ENCODE data around the gene MAP2K7.

Gene MAP2K7

GRCh38 chr19:7911508-7912143, 7.9 kb downstream of the MAP2K7 start:
- Histone ChIP-seq H3K36me3 (ENCODE audit: insufficient read depth, low read length) (peaks cover 55% of the 10 kb centered on the region), H3K9ac (ENCODE audit: low read depth, low read length) (no peak overlapping the region), H2AFZ (ENCODE audit: low read depth, low read length) (no peak overlapping the region), H3K4me1 (ENCODE audit: insufficient read depth, low read length) (peaks cover 2% of the 10 kb centered on the region; the same call in 1 of the 2 replicates), H3K9me3 (ENCODE audit: insufficient read depth, low read length, severe bottlenecking) (no peaks in the 10 kb centered on the region), H3K27me3 (ENCODE audit: insufficient read depth, low read length, poor library complexity) (peaks cover 12% of the 10 kb centered on the region), H3K79me2 (ENCODE audit: insufficient read depth, low read length) (peaks cover 29% of the 10 kb centered on the region), H4K20me1 (ENCODE audit: insufficient read depth, low read length) (peaks cover 58% of the 10 kb centered on the region), H3K27ac (ENCODE audit: low read length) (no peak overlapping the region), H3K4me3 (ENCODE audit: low read depth in 1 of 2, low read length in 2 of 2) (no peak overlapping the region), H3K4me2 (ENCODE audit: insufficient read depth, low read length) (no peak overlapping the region)
- ATAC-seq (ENCODE audit: insufficient read depth, low read depth) (no peak), DNase-seq (no peak)
- TF ChIP-seq CTCF (IDR thresholded peaks at IDR 0.05; ENCODE audit: borderline replicate concordance, extremely low read depth, low read length, poor library complexity, severe bottlenecking): no peak
- TF ChIP-seq EZH2 (IDR thresholded peaks at IDR 0.05; ENCODE audit: borderline replicate concordance, low read depth, low read length, severe bottlenecking): no peak

GRCh38 chr19:7912144-7912696, 8.5 kb downstream of the MAP2K7 start:
- H3K4me1 ChIP-seq (ENCODE audit: insufficient read depth, low read length): peaks cover 2% of the 10 kb centered on the region; the same call in 1 of the 2 replicates
- peaks cover 12% of the 10 kb centered on the region for H3K27me3 ChIP-seq (ENCODE audit: insufficient read depth, low read length, poor library complexity)
- no peak overlapping the region for H3K9ac ChIP-seq (ENCODE audit: low read depth, low read length)
- no peaks in the 10 kb centered on the region for H3K9me3 ChIP-seq (ENCODE audit: insufficient read depth, low read length, severe bottlenecking)
- H3K79me2 ChIP-seq (ENCODE audit: insufficient read depth, low read length): peaks cover 25% of the 10 kb centered on the region
- ATAC-seq (ENCODE audit: insufficient read depth, low read depth) (no peak), DNase-seq (no peak)
- H3K27ac ChIP-seq (ENCODE audit: low read length): no peak overlapping the region
- no peak overlapping the region for H3K4me3 ChIP-seq (ENCODE audit: low read depth in 1 of 2, low read length in 2 of 2)
- peaks cover 52% of the 10 kb centered on the region for H3K36me3 ChIP-seq (ENCODE audit: insufficient read depth, low read length)
- peaks cover 56% of the 10 kb centered on the region for H4K20me1 ChIP-seq (ENCODE audit: insufficient read depth, low read length)
- no peak overlapping the region for H2AFZ ChIP-seq (ENCODE audit: low read depth, low read length)
- TF ChIP-seq CTCF (IDR thresholded peaks at IDR 0.05; ENCODE audit: borderline replicate concordance, extremely low read depth, low read length, poor library complexity, severe bottlenecking) (no peak), EZH2 (IDR thresholded peaks at IDR 0.05; ENCODE audit: borderline replicate concordance, low read depth, low read length, severe bottlenecking) (no peak)
- H3K4me2 ChIP-seq (ENCODE audit: insufficient read depth, low read length): no peak overlapping the region

- H3K9ac ChIP-seq (ENCODE audit: low read depth, low read length): no peak overlapping the region
- TF ChIP-seq EZH2 (IDR thresholded peaks at IDR 0.05; ENCODE audit: borderline replicate concordance, low read depth, low read length, severe bottlenecking): no peak
- no peak for TF ChIP-seq CTCF (IDR thresholded peaks at IDR 0.05; ENCODE audit: borderline replicate concordance, extremely low read depth, low read length, poor library complexity, severe bottlenecking)
Observed at GRCh38 chr19:7912697-7913564, 9.3 kb downstream of the MAP2K7 start.

More at GRCh38 chr19:7912697-7913564, 9.3 kb downstream of the MAP2K7 start:
- no peak overlapping the region for H3K27ac ChIP-seq (ENCODE audit: low read length)
- peaks cover 47% of the 10 kb centered on the region for H3K36me3 ChIP-seq (ENCODE audit: insufficient read depth, low read length)
- H3K4me2 ChIP-seq (ENCODE audit: insufficient read depth, low read length): no peak overlapping the region
- H3K79me2 ChIP-seq (ENCODE audit: insufficient read depth, low read length): peaks cover 18% of the 10 kb centered on the region
- H3K4me3 ChIP-seq (ENCODE audit: low read depth in 1 of 2, low read length in 2 of 2): no peak overlapping the region
- no peak for ATAC-seq (ENCODE audit: insufficient read depth, low read depth)
- no peaks in the 10 kb centered on the region for H3K9me3 ChIP-seq (ENCODE audit: insufficient read depth, low read length, severe bottlenecking)
- 0 out of 2 replicates have a peak, but pooled peaks cover 2% of the 10 kb centered on the region for H3K4me1 ChIP-seq (ENCODE audit: insufficient read depth, low read length)
- no peak overlapping the region for H2AFZ ChIP-seq (ENCODE audit: low read depth, low read length)
- DNase-seq: no peak
- H3K27me3 ChIP-seq (ENCODE audit: insufficient read depth, low read length, poor library complexity): peaks cover 12% of the 10 kb centered on the region
- H4K20me1 ChIP-seq (ENCODE audit: insufficient read depth, low read length): peaks cover 49% of the 10 kb centered on the region

All from DND-41 (cell line).